IMR-90 (cell line): ENCODE data around the gene GRB2.
A peak's percentile ranks its signal among the peaks of the same experiment; 100 is the strongest.

Source experiments
- CEBPB ChIP-seq: IDR thresholded peaks from 2 replicates; pipeline ENCODE4 v1.6.1; 2012; ENCODE audit warnings: low read depth, low read length, improper control_type of control experiment
- CTCF ChIP-seq: conservative IDR thresholded peaks from 2 replicates; pipeline ENCODE4 v1.5.1; 2012; ENCODE audit warnings: mild to moderate bottlenecking, low read depth, low read length, improper control_type of control experiment
- FOS ChIP-seq: fragments of 150-350 bp; IDR thresholded peaks from 2 replicates; pipeline ENCODE4 v1.6.1; 2016; ENCODE audit warnings: low read depth, low read length
- MAFK ChIP-seq: IDR thresholded peaks from 2 replicates; pipeline ENCODE4 v1.6.1; 2012; ENCODE audit warnings: low read depth, low read length, improper control_type of control experiment
- RAD21 ChIP-seq: IDR thresholded peaks from 2 replicates; pipeline ENCODE4 v1.6.1; 2012; ENCODE audit warnings: low read length, improper control_type of control experiment
- RFX5 ChIP-seq: IDR thresholded peaks from 2 replicates; pipeline ENCODE4 v1.8.0; 2012; ENCODE audit warnings: low read depth, mild to moderate bottlenecking, low read length, moderate library complexity
- SMC3 ChIP-seq: fragments of 150-350 bp; IDR thresholded peaks from 2 replicates; pipeline ENCODE4 v1.6.1; 2016; ENCODE audit warnings: low read depth, mild to moderate bottlenecking, antibody characterized with exemption, low read length, moderate library complexity

DNA sequence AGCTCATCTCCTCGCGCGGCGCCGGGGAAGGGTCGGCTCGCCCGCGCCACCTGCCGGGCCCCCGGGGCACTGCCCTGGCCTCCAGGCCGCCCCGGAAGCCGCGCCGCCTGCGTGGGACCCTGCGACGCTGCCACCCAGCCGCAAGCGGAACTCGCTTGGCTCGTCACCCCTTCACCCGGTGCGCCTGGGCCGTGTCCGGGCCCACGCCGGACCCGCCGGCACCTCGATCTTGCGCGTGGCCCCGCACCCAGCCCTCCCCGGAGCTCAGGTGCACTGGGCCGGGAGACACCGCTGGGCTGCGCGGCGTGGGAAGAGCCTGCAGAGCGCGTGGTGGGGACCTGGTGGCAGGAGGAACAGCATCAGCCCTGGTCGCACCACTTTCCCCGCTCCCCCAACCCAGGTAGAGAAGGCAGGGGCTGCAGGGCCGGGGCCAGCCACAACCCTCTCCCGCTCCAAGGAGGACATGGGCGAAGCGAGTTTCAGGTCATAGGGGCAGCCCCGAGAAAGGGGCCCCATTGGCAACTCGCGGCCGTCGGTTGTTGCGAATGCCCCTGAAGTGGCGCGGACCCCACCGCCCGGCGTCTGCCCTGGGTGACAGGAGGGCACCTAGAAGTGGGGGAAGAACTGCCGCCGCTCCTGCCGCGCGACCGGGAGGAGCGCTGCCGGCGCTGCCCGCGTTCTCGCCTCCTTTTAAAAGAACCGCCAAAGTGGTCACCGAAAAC is 134.1 kb downstream of the GRB2 start:
- TF ChIP-seq CTCF = peak; percentile 90
- no peak for TF ChIP-seq CEBPB
- TF ChIP-seq MAFK = no peak
- TF ChIP-seq SMC3 = peak; percentile 37
- TF ChIP-seq FOS = no peak
- TF ChIP-seq RAD21 = peak; percentile 28; the same call in 1 of the 2 replicates
- no peak for TF ChIP-seq RFX5
